ENCODE results near the gene PLOD3.

- TF ChIP-seq ZNF274 (IDR thresholded peaks at IDR 0.05; ENCODE audit: low read depth, low read length) (no peak), YY1 (IDR thresholded peaks at IDR 0.05; ENCODE audit: insufficient read depth, insufficient read length) (no peak)
Observed at GRCh38 chr7:101185258-101185839, 32.0 kb downstream of the PLOD3 start.

All from NT2/D1 (cell line).